Progenitor cell of endocrine pancreas (in vitro differentiated cells): ENCODE data around the gene NACC2. TPM values are rescaled to one million over a fixed set of nuclear protein-coding genes. Genes with fewer than 3 reads are reported as not detected.

Source experiments
- DNase-seq: peaks from one replicate; pipeline ENCODE4 v3.0.0; 2021; ENCODE audit warnings: low spot score; ENCODE audit not compliant: unreplicated experiment
- H3K27ac Mint-ChIP-seq: 2 replicates; pipeline ENCODE4 v1.8.0; 2021; ENCODE audit warnings: mild to moderate bottlenecking, moderate library complexity, mixed read lengths
- H3K27me3 Mint-ChIP-seq: 2 replicates; pipeline ENCODE4 v1.8.0; 2021; ENCODE audit warnings: mixed read lengths
- H3K36me3 Mint-ChIP-seq: 2 replicates; pipeline ENCODE4 v1.8.0; 2022; ENCODE audit warnings: mixed read lengths; ENCODE audit not compliant: insufficient read depth
- H3K4me1 Mint-ChIP-seq: 2 replicates; pipeline ENCODE4 v1.8.0; 2021; ENCODE audit warnings: low read depth, mixed read lengths
- H3K4me3 Mint-ChIP-seq: 2 replicates; pipeline ENCODE4 v1.8.0; 2021; ENCODE audit warnings: low read depth, mild to moderate bottlenecking, moderate library complexity, mixed read lengths
- H3K9me3 Mint-ChIP-seq: 2 replicates; pipeline ENCODE4 v1.8.0; 2021; ENCODE audit warnings: low read depth, mixed read lengths
- CTCF ChIP-seq: fragments of 200-600 bp; sonication (generic); IDR thresholded peaks from one replicate; pipeline ENCODE4 v1.5.0; 2021; ENCODE audit warnings: antibody characterized with exemption, mild to moderate bottlenecking; ENCODE audit not compliant: unreplicated experiment
- total RNA-seq: library from RNA; stranded (reverse); gene quantifications from 2 replicates; pipeline ENCODE4 v1.2.1, GENCODE V29; 2021

Gene NACC2
- total RNA-seq, 1 donor from 2014 or later, result 11.6 TPM

- Mint-ChIP-seq H3K27me3 (no peaks in the 10 kb centered on the region), H3K9me3 (no peaks in the 10 kb centered on the region), H3K27ac (no peak overlapping the region), H3K36me3 (peaks cover 8% of the 10 kb centered on the region), H3K4me1 (peaks cover 2% of the 10 kb centered on the region), H3K4me3 (no peak overlapping the region)
- no peak for TF ChIP-seq CTCF
- DNase-seq, result no peak
Observed at GRCh38 chr9:136022731-136023409, 72.2 kb downstream of the NACC2 start.

DNA sequence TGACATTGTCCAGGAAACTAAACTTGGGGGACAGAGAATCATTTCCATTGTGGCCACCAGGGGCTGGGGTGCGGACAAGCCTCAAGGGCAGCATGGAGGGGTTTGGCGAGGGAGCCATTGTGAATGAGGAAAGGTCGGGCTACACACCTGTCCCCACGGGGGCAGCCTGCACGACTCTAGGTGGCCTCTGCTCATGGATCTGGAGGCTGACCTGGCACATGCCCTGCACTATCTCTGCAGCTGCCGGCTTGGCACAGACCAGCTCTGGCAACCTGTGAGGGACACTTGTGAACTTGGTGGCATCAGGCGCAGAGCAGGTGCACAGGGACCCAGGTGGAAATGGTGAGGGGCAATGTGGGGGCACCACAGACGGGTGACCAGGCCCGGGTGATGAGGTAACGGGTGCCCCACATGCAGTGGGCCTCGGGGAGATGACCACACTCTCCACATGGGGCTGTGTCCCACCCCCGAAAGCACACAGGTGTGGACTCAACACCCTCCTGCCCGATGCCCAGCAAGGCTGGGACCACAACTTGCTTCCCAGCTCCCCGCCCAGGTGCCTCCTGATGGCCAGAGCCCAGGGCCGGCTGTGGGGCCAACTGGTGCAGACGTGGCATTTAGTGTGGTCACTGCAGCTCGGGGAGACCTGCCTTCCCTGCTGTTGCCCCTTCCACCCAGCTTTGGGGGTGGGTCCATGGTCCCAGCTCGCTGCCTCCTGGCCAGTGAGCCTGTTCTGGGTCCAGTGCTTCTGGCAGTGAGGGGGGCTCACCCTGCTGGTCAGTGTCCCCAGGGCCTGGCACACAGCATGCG is 73.0 kb downstream of the NACC2 start:
- Mint-ChIP-seq H3K4me1 (no peaks in the 10 kb centered on the region), H3K4me3 (no peak overlapping the region), H3K36me3 (peaks cover 7% of the 10 kb centered on the region), H3K27ac (no peak overlapping the region), H3K27me3 (no peaks in the 10 kb centered on the region), H3K9me3 (no peaks in the 10 kb centered on the region)
- no peak for TF ChIP-seq CTCF
- DNase-seq, result no peak

- Mint-ChIP-seq H3K27ac (no peak overlapping the region), H3K4me1 (no peaks in the 10 kb centered on the region), H3K9me3 (no peaks in the 10 kb centered on the region), H3K27me3 (no peaks in the 10 kb centered on the region), H3K36me3 (peaks cover 7% of the 10 kb centered on the region), H3K4me3 (no peak overlapping the region)
- TF ChIP-seq CTCF, result no peak
- no peak for DNase-seq
Observed at GRCh38 chr9:136021171-136021871, 73.8 kb downstream of the NACC2 start.

- no peak for DNase-seq
- no peak for TF ChIP-seq CTCF
- peaks cover 1% of the 10 kb centered on the region for H3K4me1 Mint-ChIP-seq
- H3K36me3 Mint-ChIP-seq, result peaks cover 7% of the 10 kb centered on the region
- H3K27ac Mint-ChIP-seq, result no peak overlapping the region
- H3K27me3 Mint-ChIP-seq, result no peaks in the 10 kb centered on the region
- no peaks in the 10 kb centered on the region for H3K9me3 Mint-ChIP-seq
- no peak overlapping the region for H3K4me3 Mint-ChIP-seq
Observed at GRCh38 chr9:136020671-136021070, 74.4 kb downstream of the NACC2 start.

DNA sequence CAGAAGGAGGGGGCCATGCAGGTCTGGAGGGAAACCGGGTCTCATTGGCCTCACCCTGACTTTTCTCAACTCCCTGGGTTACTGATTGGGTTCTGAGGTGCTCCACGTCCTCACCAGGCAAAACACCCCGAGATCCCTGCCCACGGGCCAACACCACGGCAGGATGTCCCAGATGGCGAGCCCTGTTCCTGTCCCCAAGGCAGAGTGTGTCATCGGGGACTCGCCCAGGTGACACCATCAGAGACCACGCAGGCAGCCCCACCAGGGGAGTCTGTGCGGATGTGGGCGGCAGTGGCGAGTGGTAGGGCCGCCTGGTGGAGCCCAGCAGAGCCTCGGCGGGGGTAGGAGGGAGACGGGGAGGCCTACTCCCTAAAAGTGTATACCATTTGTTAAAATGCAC is 74.9 kb downstream of the NACC2 start:
- H3K27me3 Mint-ChIP-seq, result no peaks in the 10 kb centered on the region

More for the DNA sequence above, 74.9 kb downstream of the NACC2 start:
- no peak for DNase-seq
- Mint-ChIP-seq H3K4me1 (peaks cover 1% of the 10 kb centered on the region), H3K27ac (no peak overlapping the region), H3K9me3 (no peaks in the 10 kb centered on the region), H3K36me3 (peaks cover 5% of the 10 kb centered on the region), H3K4me3 (no peak overlapping the region)
- no peak for TF ChIP-seq CTCF
